HL-60/S4 treated with retinoic acid at 250 ng/mL for 4 days and 3 days (cell line): ENCODE measurements around the gene FANCC.
"Not testable (repeated sequence)": the region's sequence is repeated elsewhere in the genome, so short reads cannot be mapped to it uniquely, and the experiment has no call there.

Experiments
- in situ Hi-C: fragments of 300-500 bp; cut with MboI; formaldehyde crosslinking; loops from 2 replicates; pipeline ENCODE4 v1.7.0; 2022; ENCODE audit warnings: low sequenced_read_pairs

The FANCC gene

GRCh38 chr9:95239071-95239470 lies 78.4 kb downstream of the FANCC start:
- in situ Hi-C loops = no loop called here

DNA sequence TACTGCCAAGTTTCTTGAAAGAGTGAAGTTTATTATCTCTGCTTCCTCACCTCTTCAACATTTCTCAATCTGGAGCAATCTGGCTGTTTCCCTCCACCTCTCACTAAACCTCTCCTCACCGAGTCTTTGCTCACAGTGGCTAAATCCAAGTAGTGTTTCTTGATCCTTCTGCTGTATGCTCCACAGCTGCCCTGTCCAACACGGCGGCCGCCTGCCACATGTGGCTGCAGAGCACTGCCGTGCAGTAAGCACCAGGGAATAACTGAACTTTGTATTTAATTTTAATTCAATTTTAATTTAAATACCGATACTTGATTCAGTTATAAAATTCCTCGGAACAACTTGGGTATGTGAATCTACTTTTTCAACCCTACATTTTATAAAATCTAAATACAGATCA lies 80.2 kb downstream of the FANCC start:
- in situ Hi-C loops = no loop called here

- in situ Hi-C loops = no loop called here
These were observed 87.5 kb downstream of the FANCC start for GRCh38 chr9:95230046-95230445.

DNA sequence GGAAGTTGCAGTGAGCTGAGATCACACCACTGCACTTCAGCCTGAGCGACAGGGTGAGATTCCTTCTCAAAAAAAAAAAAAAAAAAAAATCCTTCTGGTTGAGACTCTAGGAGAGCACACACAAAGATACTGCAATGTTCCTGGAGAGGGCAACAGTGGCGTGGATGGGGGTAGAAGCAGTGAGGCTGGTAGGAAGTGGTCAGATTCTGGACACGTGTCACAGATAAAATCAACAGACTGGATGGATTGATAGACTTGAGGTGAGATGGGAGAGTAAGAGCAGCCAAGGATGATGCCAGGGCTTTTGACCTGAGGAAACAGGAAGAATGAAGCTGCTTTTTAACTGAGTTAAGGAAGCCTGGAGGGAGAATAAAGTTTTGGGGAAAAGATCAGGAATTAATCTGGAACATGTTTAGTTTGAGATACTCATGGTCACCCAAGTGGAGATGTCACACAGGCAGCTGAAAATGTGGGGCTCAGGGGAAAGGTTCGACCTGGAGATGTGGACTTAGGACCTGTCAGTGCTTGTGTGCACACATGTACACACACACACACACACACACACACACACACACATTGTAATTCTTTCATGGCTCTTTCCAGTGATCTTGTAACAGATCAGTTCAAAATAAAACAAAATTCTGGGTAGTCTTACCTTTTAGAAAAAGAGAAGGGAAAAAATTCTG lies 88.1 kb downstream of the FANCC start:
- in situ Hi-C loops = no loop called here

DNA sequence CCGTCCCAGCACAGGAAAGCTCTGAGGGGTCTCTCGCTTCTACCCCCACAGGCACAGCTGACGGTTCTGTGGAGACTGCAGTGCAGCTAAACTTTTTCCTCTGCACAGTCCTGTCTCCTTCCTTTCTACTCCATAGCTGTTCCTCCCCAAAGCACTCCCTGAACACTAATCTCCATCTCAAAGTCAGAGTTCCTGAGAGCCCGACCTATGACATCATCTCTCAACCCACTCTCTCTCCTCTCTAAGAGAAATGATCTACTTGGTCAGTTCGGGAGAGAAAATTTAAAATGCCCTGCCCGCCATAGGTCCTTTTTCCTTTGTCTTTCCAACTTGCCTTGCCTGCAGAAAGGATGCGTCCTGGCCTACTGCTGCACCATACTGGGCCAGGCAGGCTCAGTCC lies 90.6 kb downstream of the FANCC start:
- in situ Hi-C loops = no loop called here

DNA sequence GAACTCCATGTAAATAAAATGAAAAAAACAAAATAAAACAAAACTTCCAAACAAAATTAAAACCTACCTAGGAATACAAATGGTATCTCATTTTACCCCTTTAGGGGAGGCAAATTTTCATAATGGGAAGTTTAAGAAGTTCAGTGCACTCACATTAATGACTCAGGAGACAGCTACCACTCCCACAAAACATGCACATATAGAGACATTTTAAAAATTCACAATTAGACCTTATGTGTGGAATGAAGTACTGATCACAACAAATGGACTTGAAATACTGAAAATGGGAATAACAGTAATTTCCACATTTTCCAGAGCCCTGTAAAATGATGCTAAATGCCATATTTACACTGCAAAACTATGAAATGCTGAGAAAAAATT lies 91.8 kb downstream of the FANCC start:
- in situ Hi-C loops = no loop called here

DNA sequence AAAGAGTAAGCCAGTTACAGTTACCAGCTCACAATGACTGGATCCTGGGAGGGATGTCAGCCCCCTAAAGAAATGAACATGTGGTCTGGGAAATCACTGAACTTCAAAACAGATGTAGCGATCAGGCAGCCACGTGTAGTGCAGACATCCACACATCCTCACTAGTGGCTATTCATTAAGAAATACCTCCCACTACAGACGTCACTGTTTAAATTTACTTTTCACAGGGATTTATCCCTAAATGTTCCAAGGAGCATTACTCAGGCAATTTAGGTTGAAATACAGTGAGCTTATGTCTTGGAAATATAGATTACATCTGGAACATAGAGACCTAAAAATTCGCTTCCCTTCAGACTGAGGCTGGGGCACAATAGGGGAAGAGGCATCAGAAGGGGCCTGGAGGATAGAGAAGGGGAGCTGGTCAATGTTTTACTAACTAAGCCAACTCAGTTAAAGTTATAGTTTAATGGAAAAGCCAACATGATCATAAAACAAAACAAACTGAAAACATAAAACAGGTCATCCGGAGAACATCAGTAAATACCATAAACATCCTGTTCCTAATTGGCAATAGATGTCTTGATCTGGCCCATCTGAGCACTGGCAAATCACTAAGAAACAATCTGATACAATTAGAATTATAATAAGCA lies 92.3 kb downstream of the FANCC start:
- in situ Hi-C loops = no loop called here

DNA sequence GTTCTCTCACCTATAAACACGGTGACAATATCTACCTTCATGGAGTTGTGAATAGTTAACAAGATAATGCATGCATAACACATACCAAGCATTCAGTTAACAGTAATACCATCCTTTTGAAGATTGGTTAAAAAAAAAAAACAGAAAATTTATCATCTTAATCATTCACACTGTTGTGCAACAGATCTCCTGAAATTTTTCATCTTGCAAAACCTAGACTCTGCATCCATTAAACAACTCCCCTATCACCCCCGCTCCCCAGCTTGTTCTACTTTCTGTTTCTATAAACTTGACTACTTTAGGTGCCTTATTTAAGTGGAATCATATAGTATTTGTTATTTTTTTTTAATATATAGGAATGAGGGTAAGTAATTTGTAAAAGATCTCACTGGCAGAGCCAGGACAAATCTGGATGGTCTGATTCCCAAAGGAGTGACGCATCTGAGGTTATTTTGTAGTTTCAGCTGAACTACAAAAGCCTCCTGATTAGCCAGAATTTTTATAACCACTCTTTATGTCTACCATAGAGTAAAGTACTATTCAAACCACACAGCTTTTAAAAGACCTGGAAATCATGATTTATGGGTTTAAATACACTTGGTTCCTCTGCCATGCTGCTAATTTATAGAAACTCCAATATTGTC lies 93.0 kb downstream of the FANCC start:
- in situ Hi-C loops = no loop called here

GRCh38 chr9:95220352-95220751 lies 97.2 kb downstream of the FANCC start:
- in situ Hi-C loops = not testable (repeated sequence)

- in situ Hi-C loops = no loop called here
These were observed 98.7 kb downstream of the FANCC start for GRCh38 chr9:95218773-95219172.

GRCh38 chr9:95217936-95218335 lies 99.6 kb downstream of the FANCC start:
- in situ Hi-C loops = no loop called here

GRCh38 chr9:95215336-95215898 lies 102.1 kb downstream of the FANCC start:
- in situ Hi-C loops = no loop called here

DNA sequence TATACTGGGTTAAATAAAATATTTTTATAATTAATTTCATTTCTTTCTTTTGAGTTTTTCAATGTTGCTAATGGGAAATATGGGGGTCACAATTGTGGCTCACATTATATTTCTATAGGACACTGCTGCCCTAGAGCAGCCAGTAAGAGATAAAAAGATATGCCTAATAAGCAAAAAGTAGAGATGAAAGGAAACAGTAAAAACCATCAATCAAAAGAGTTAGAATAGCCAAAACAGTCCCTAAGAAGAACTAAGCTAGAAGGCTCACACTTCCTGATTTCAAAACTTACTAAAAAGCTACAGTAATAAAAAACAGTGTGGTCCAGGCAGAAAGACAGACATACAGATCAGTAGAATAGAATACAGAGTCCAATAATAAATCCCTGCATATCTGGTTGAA lies 104.4 kb downstream of the FANCC start:
- in situ Hi-C loops = no loop called here

- in situ Hi-C loops = no loop called here
These were observed 106.5 kb downstream of the FANCC start for GRCh38 chr9:95211028-95211427.

DNA sequence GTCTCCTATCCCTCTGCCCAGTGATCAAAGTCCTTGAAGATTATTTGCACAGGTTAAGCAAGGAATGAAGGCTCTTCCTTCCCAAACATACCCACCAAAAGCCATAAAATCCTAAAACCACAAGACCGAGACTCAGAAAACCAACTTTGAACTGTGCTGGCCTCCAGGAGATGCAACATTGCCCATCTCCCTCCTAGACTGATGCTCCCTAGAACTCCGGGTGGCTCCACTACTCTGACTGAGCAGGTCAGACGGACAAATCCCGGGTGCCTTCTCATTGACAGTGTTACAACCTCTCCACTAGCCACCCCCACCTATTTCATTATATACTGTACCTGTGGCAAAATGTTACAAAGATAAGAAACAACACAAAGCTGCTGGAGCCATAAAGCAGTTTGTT lies 110.1 kb downstream of the FANCC start:
- in situ Hi-C loops = no loop called here

- in situ Hi-C loops = no loop called here
These were observed 111.4 kb downstream of the FANCC start for GRCh38 chr9:95206143-95206542.

GRCh38 chr9:95204710-95205109 lies 112.8 kb downstream of the FANCC start:
- in situ Hi-C loops = no loop called here

DNA sequence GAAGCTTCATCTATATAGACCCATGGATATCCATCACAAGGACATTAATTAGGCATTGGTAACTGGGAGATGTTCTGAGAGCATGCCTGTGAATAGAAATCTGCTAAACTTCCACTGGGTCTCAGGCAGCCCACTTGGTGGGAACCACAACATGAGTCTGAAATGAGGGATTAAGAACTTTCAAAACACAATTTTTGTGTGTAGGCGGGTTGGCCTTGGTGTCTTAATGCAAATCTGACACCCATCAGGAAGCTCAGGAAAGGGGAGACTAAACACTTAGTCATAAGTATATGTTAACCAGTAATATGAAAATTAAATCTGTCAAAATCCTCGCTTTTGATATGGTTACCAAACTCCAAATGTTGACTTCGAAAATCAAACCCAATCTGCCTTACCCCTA lies 113.2 kb downstream of the FANCC start:
- in situ Hi-C loops = no loop called here

DNA sequence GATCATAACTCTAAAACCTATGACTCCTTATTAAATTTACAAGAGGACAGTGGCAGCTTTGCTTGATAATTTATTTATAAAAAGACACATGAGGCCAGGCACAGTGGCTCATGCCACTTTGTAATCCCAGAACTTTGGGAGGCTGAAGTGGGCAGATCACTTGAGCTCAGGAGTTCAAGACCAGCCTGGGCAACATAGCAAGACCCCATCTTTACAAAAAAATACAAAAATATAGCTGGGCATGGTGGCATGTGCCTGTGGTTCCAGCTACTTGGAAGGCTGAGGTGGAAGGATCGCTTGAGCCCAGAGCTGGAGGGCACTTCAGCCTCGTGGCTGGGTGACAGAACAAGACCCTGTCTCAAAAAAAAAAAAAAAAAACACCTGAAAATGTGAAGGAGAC lies 114.5 kb downstream of the FANCC start:
- in situ Hi-C loops = not testable (repeated sequence)

DNA sequence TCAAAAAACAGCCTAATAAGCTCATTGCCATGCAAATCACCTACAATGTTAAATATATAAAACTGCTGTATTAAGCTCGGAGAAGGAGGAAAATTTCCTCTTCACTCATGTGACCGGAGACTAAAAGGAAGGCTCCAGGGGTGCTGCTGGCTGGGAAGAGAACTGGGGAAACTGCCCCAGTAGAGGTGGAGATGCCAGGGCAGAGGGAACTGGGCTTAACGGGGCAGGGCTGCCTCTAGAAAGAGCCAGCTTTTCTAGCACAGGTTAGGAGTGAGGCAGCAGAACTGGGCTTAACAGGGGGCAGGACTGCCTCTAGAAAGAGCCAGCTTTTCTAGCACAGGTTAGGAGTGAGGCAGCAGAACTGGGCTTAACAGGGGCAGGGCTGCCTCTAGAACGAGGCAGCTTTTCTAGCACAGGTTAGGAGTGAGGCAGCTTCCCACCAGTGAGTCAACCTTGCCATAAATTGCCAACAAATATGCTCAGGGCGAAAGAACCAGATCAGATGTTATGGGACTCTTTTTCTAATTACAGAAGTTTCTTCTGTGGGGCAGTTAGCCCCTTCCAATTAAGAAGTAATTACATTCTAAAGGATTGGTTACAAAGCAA lies 115.3 kb downstream of the FANCC start:
- in situ Hi-C loops = no loop called here

DNA sequence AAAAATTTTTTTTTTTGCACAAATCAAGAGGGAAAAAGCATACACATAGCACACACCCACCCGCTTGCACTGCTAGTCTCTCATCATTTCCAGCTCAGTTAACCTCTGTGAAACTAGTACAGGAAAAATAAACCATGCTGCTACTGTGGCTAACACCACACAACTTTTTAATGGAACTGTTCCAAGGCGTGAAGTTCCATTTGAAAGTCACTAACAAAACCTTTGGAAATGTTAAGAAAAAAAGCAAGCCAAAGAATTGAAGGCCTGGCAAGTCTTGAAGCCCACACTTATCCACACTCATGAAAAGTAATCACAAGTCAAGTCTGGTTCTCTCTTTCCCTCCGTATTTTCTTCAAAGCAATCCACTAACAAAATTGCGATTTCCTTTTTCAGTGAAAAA lies 116.3 kb downstream of the FANCC start:
- in situ Hi-C loops = no loop called here
